Measurements from ENCODE around the gene BRF1.

BRF1 gene

DNA sequence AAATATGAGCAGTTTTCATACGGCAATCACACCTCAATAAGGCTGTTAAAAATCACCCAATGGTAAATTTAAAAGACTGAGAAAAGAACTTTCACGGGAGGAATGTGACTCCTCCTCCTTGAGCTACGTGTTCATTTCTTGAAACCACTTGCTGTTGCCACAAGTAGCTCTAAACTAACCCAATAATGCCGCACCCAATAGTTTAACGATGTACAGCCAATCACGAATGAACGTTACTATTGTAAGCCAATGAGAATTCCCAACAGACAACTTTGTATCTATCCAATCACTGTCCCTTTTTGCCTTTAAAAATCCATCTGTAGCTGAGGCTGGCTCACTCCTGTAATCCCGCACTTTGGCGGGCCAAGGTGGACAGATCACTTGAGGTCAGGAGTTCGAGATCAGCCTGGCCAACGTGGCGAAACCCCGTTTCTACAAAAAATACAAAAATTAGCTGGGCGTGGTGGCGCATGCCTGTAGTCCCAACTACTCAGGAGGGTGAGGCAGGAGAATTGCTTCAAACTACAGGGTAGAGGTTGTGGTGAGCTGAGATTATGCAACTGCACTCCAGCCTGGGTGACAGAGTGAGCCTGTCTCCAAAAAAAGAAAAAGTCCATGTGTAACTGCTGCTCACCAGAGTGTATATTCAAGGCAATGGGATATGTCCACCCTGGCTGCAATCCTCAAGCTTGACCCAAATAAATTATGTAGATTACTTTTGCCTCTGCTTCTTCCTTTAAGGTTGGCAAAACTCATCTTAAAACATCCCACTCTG lies 76.8 kb downstream of the BRF1 start:
- FAIRE-seq, result no peak

DNA sequence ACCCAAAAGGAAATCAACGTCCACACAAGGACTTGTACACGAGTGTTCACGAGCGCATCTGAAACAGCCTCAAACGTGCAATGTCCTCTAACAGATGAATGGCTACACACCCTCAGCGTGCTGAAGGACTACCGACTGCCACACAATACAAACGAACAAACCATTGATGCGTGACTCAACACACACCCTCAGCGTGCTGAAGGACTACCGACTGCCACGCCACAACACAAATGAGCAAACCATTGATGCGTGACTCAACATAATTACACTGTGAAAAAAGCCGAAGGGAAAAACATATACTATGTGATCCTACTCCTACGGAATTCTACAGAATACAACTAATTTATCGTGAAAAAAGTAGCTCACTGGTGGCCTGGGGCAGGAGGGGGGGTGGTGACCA lies 77.5 kb downstream of the BRF1 start:
- no peak for FAIRE-seq

DNA sequence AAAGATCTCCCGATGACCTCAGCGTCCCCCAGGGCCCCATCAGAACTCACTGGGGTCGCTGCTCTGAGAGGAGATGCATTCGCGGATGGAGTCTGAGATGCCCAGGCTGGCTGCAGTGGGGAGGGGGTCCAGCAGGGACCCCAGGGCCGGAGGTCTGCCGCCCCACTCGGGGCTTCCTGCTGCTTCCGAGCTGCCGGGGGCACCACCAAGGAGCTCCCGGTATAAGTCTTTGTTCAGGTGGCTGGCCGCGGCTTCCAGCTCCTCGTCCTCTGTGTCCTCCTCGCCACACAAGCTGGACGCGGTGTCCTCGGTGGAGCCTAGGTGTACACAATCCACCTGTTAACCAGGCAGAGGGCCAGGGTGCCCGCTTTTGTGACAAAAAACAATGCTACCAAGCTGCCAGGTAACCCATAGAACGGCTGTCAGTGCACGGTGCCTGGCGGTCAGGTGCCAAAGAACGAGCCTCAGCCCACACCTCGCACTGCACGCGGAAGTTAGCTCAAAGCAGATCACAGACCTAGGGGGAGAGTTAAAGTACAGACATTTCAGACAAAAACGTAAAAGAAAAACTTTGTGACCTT lies 79.1 kb downstream of the BRF1 start:
- FAIRE-seq, result no peak

DNA sequence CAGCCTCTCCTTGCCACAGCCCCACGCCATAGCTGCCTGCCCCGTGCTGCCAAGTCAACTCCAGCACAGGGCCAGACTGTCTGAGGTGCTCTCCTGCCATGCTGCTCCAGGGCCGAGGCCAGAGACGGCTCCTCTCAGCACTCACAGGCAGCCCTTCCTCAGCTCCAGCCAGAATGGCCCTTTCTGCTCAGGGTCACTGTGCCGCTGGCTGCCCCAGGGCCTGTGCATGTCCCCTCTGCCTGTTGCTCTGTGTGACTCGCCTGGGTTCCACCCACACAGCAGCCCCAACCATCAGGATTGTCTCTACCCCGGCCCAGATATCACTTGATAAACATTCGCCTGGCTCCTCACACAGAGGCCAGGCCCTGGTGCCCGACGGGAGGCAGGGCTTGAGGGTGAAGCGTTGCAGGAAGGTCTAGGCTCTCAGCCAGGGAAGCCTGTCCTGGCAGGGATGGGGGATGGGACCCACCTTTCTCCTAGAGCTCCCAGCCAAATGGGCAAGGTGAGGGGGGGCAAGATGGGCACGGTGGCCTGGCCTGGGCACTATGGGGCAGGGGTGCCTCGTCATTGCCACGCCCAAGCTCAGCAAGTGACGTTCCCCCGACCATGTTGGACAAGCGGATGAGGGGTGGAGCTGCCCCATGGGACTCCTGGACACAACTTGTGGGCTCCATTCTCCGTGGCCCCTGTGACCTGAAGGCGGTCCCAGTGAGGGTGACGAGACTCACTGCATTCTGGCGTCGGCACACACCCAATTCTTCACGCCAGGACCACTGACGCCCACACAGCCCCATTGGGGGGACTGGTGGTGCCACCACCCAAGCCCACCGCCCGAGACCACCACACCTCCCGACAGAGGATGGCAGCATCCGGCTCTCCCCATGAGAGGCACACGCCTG lies 79.9 kb downstream of the BRF1 start:
- FAIRE-seq, result no peak

DNA sequence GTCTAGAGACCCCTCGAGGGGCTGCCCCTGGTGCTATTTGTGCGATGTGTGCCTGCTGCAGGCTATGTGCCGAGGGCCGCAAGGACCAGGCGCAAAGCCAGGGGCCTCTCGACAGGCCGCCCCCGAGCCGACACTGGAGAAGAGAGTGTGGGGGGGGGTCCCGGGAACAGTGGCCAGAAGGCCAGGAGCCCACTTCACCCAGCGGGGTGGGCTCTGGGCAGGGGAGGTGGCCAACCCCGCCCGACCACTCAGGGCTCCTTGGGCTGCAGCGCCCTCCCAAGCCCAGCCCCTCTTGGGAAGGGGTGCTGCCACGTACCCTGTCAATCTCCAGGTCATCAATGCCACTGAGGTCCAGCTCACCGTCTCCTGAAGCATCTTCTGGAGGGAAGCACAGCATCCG lies 81.0 kb downstream of the BRF1 start:
- FAIRE-seq, result no peak

DNA sequence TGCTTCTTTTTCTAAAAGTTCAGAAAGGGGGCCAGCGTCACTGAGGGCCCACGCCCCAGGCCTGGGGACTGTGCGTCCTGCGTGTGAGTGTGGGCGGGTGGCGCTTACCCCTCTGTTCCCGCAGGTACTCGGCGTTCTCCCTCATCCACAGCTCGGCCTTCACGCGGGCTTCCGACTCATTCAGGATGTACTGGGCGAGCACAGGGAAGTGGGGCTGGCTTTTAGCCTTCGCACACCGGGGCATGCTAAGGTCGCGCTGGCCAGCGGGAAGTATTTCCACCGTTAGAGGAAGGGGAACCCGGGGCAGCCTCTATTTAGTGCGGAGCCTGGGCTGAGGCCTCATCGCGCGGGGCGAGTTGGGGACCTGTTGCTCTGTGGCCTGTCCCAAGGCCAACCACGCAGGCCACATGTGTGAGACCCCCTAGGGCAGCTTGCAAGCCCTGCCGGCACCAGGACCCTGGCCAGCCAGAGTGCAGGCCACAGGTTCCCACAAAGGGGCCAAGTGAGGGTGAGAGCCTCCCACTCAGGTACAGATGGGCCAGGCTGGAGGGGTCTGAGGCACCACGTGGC lies 81.7 kb downstream of the BRF1 start:
- FAIRE-seq, result no peak

DNA sequence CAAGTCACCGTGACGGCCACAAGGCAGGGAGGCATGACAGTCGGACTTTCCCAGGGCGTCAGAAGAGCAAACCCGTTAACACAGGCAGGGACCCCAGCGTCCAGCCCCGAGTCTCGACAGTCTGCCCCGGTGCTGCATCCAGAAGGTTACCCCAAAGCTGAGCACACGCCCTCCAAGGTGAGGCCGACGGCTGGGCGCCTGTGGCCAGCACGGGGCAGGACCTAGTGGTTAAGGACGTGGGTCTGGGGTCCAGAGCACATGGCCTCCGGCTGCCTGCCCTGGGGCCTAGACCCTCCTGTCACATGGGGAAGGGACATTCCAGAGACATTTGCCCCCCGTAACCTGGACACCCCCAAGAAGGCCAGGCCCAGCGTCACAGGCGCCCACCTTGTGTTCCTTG lies 82.2 kb downstream of the BRF1 start:
- FAIRE-seq, result no peak

DNA sequence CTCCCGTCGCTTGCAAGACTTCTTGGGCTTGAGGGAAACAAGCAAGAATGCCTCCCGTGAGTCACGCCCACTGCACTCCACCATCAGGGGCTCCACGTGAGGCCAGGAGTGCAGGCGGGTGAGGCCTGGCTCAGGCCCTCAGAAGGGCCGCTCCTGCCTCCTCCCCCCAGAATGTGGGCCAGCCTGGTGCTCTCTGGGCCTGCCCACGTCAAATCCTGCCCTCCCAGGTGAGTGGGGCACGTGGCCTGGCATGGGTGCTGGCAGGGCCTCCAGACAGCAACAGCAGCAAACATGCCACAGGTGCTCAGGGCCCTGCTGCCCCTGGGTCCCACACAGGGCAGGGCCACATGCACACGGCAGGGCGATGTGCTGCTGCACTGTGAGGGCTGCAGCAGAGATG lies 83.0 kb downstream of the BRF1 start:
- no peak for FAIRE-seq

DNA sequence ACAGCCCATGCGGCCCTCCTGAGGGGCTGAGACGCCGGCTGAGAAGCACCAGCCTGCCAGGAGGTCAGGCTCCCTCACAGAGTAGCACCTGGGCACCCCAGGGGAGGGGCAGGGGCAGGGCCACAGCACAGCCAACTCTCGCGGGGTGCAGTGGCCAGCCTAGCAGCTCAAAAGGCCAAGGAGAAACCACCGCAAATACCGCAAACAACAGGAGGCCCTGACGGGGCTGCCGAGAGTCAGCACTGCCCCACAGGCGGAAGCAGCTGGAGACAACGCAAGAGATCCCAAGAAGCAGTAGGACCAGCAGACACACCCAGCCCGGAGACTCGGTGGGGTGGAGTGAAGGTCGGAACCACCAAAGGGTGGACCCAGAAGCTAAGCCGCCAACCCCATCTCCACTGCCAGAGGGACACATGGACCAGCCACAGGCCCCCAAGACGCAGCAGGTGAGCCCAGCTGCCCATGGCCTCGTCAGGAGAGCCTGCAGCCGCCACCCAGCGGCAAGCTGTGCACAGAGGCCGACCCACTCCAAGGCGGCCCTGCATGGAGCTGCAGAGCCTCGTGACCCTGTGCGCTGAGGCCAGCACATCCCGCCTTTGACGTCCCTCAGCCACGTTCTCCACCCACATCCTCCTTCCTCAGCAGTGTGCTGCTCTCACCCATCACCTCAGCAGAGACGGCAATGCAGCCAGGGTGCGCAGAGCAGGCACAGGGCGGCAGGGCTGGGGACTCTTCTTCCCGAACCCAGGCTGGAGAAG lies 84.1 kb downstream of the BRF1 start:
- no peak for FAIRE-seq

DNA sequence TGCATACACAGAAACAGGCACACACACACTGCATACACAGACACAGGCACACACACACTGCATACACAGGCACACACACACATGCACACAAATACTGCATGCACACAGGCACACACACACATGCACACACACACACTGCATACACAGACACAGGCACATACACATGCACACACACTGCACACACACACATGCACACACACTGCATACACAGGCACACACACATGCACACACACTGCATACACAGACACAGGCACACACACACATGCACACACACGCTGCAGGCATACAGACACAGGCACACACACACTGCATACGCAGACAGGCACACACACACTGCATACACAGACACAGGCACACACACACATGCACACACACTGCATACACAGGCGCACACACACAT lies 85.2 kb downstream of the BRF1 start:
- no peak for FAIRE-seq

DNA sequence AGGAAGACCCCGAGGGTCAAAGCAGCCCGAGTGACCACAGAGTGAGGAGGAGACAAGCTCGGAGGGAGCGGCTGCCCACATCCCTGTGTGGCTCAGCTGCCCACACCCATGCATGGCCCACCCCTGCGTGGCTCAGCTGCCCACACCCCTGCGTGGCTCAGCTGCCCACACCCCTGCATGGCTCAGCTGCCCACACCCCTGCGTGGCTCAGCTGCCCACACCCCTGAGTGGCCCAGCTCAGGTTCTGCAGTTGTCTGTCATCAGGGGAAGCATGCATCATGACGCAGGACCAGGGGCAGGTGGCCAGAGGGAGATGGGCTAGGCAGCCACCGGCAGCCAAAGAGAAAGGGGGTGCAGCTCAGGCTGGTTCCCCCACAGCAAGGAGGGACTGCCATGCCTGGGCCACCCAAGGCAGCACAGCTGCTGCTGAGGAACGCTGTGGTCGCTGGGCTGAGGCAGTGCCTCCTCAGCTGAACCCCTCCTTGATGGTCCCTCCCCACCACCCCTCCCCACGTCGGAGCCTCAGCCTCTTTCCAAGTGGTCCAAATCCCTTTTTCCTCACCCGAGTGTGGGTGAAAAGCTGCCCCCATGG lies 86.4 kb downstream of the BRF1 start:
- FAIRE-seq, result no peak

DNA sequence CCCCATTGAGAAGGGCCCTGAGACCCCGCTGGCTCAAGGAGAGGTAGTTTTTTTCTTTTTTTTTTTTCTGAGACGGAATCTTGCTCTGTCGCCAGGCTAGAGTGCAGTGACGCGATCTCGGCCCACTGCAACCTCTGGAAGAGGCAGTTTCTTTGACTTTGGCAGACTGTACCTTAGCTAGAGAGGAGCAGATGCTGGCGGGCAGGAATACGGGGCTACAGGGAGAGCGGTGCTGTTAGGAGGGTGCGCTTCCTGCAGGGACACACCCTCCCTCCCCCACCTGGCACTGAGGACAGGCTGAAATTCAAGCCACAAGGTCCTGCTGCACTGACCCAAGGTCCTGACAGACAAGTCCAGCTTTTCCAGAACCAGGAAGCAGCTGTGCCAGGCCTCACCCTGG lies 87.4 kb downstream of the BRF1 start:
- no peak for FAIRE-seq

DNA sequence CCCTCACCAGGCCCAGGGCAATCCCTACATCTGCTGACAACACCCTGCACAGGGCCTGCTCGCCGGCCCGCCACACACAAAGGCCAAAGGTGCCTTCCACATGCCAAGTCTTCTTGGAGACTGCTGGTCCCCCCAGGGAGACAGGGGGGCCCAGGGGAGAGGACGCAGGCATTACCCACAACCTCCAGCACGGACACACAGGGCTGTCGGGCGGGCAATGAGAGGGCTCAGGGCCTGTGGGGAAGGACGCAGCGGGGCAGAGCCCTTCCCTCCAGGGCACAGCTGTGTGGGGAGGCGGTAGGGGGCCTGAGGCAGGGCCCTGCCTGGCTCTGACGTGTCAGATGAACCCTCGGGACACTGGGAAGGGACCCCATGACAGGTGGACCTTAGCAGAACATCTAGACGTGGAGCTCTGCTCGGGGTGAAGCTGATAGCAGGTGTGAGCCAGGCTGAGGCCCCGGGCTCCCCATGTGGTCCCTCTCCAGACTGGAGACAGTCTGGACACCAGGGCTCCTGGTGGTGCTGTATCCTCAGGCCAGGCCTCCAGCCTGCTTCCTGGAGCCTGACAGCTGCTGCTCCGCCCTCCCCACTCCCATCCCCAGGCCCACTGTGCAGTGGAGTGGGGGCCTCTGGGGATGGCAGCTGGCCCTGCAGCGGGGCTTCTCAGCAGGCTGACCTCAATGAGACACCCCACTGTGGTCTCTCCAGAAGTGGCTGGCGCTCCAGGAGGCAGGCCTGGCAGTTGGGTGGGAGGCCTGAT lies 88.1 kb downstream of the BRF1 start:
- FAIRE-seq, result no peak

DNA sequence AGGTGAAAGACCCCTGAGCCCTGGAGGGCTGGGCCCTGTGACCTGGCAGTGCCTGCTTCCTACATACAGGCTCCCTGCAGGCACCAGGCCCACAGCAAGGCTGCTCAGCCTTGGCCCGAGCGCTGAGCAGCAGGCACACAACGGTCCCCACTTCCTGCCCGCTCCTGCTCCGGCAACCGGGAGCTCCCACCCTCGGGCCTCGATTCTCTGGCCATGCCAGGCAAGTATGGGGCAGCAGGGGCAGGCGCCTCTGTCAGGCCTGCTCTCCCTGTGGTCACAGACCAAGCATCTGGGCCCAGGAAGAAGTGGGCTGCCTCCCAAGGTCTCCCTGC lies 89.1 kb downstream of the BRF1 start:
- FAIRE-seq, result no peak

DNA sequence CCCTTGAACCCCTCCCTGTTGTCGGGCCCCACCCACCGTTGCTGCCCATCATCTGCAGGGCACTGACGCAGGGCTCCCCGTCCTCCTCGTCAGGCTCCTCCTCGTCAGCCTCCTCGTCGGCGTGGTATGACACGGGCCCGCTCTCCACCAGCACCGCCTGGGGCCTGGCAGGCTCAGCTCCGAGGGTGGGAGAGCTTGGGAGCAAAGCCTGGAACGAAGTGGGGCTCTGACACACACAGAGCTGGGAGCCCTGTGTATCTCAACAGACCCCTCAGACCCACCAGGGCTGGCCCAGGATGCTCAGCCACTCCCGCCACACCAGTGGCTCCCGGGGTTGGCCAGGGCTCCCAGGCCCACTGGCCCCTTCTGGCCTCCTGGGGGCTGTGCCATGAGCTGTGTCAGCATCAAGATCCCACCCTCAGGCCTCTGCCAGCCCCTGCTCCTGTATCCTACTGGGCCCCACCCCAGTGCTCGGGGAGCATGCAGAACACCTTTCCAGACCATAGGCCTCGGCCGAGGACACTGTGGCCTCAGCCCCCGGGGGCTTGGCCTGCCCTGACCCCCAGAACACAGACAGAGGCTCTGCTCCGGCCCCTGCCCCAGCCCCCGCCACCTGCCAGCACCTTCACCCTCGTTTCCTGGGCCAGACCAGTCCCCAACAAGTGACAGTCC lies 89.6 kb downstream of the BRF1 start:
- no peak for FAIRE-seq

DNA sequence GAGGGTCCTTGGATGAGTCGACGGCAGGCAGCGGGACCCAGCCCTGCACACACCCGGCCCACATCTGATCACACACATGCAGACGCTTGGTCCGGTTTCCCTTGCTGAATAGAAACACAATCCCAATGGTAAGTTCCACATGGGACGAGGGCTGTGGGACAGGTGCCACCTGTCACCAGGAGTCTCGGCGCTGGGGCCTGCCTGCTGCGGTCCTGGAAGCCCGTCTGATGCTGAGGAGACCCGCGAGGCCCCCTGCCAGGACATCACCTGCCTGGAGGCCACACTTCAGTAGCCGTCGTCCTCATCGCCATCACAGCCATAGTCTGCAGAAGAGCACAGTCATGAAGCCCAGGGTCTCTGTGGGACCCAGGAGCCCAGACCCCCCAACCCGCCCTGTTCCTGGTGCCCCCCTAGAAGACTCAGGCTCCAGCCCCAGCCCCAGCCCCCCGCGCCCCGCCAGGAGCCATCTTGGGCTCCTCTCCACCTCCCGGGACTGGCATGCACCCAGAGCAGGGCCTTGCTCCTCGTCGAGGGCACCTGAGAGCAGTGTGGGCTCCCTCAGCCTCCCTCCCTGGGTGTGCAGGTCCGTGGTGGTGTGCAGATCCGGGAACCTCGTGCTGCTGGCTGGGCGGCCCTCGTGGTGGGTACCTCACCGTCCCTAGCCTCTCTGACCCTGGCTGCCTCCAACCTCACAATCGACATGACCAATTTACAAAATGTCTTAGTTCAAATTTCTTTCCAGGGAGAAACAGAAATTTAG lies 90.4 kb downstream of the BRF1 start:
- no peak for FAIRE-seq

DNA sequence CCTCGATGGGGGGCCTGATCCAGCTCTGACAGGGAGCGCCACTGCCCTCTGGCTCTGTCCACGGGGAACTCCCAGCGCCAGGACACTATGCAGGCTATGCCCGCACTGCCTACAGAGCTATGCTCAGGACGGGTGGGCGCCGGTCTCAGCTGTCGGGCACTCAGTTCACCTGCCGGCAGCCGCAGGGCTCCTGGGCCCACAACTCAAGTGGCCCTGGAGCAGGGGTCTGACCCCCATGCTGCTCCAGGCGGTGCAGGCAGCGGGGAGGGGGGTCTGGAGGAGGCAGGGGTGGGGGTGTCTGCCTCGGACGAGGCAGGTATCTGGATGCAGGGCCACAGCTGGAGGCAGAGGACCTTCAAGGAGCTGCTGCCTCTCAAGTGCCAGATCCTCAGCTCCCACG lies 91.2 kb downstream of the BRF1 start:
- no peak for FAIRE-seq

DNA sequence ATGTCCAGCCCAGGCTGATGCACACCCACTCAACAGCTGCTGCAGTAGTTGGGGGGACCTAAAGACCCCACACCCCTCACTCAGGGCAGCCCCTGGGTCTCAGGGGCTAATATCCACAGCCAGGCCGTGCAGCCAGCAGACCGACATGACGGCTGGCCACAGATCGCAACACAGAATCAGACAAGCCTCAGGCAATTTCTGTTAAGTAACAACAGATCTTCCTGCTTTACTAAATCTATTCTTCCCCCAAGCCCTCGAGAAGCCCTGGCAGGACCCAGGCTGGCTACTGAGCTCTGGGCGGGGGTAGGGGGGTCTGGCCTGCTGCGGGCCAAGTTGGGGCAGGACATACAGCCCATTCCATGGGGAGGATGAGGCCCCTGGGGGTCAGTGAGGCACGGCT lies 91.7 kb downstream of the BRF1 start:
- FAIRE-seq, result no peak

DNA sequence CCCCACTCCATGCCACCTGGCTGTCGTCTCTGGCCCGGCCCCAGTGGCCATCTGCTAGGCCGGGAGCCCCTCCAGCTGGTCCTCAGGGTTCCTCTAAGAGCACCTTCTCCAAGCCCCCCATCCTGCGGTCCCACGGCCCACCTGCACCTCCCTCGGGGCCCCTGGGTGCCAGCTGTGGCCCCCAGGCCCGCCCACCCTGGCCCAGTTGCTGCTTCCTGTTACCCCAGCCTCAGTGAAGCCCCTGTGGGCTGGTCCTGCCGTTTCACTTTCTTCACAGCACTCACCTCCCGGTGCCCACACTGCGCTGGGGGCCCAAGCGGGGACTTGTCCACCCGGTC lies 92.1 kb downstream of the BRF1 start:
- no peak for FAIRE-seq

DNA sequence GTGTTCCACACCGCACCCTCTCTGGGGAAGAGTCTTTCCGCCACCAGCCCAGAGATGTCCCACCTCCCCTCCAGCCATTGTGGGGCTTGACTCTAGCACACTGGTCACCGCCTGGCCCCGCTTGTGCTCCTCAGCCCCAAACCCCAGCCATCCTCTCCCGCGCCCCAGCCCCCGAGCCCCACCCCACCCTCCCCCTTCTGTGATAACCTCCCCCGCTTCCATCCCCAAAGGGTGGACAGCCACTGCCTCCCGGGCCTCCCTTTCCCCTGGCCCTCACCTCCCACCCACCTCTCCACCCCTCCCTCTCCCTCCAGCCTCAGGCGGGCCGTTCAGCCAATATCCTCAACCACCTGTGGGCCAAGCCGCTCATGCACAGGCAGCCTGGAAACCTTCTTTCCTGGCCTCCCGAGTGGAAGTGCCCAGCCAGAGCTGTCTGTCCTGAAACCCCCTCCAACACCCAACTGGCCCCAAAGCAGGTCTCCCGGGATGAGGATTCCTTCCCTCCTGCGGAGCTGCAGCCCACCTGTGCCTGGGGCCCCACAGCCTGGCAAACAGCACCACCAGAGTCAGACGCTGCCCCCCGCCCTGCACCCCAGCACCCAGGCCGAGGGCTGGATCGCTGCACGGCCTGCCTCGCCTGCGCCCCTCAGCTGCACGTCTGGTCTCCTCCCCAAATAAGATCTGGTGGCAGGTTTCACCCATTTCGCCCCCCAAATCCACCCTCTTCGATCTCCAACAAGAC lies 92.6 kb downstream of the BRF1 start:
- FAIRE-seq, result no peak

Measured in TTC549 (cell line).